ENCODE results near the gene OR2M4. TPM values are rescaled to one million over a fixed set of nuclear protein-coding genes. Genes with fewer than 3 reads are reported as not detected.
"Not testable (repeated sequence)": the region's sequence is repeated elsewhere in the genome, so short reads cannot be mapped to it uniquely, and the experiment has no call there.

Gene OR2M4
- total and polyA plus RNA-seq, 4 donors = not detected

- no peak for ATAC-seq (ENCODE audit: insufficient read depth, low FRiP score)
- WGBS, 2 donors = 68 to 73% methylated on average over 4 of the region's 4 CpGs
These were observed 37.0 kb downstream of the OR2M4 start for GRCh38 chr1:248268178-248268577.

GRCh38 chr1:248273225-248273624 lies 42.0 kb downstream of the OR2M4 start:
- WGBS, 2 donors = 96 to 97% methylated on average over 6 to 14 of the region's 16 CpGs
- H3K4me1 ChIP-seq (ENCODE audit: control insufficient read depth in 5 of 5, insufficient read depth in 5 of 5, low read length in 5 of 5); H3K9ac ChIP-seq (ENCODE audit: insufficient read depth in 1 of 2, low read length in 2 of 2); ATAC-seq (ENCODE audit: insufficient read depth, low FRiP score); H3K9me3 ChIP-seq (ENCODE audit: control insufficient read depth in 4 of 4, insufficient read depth in 3 of 4, low read length in 3 of 4); H3K4me3 ChIP-seq; H3K27ac ChIP-seq (ENCODE audit: low read depth in 1 of 2, low read length in 1 of 2); H3K36me3 ChIP-seq (ENCODE audit: control insufficient read depth in 4 of 4, insufficient read depth in 4 of 4, low read length in 4 of 4); H3K27me3 ChIP-seq (ENCODE audit: control insufficient read depth in 3 of 3, insufficient read depth in 3 of 3, low read length in 2 of 3); DNase-seq: not testable (repeated sequence)

More at GRCh38 chr1:248268178-248268577, 37.0 kb downstream of the OR2M4 start:
- no peak for DNase-seq
- H3K9ac ChIP-seq (ENCODE audit: insufficient read depth in 1 of 2, low read length in 2 of 2) = no peak overlapping the region
- H3K4me1 ChIP-seq (ENCODE audit: control insufficient read depth in 5 of 5, insufficient read depth in 5 of 5, low read length in 5 of 5) = no peaks in the 10 kb centered on the region
- no peak for TF ChIP-seq CTCF (IDR thresholded peaks at IDR 0.05; ENCODE audit: control extremely low read depth, extremely low read depth)
- H3K27ac ChIP-seq (ENCODE audit: low read depth in 1 of 2, low read length in 1 of 2) = no peak overlapping the region
- no peaks in the 10 kb centered on the region for H3K27me3 ChIP-seq (ENCODE audit: control insufficient read depth in 3 of 3, insufficient read depth in 3 of 3, low read length in 2 of 3)
- no peak overlapping the region for H3K4me3 ChIP-seq
- no peaks in the 10 kb centered on the region for H3K36me3 ChIP-seq (ENCODE audit: control insufficient read depth in 4 of 4, insufficient read depth in 4 of 4, low read length in 4 of 4)
- H3K9me3 ChIP-seq (ENCODE audit: control insufficient read depth in 4 of 4, insufficient read depth in 3 of 4, low read length in 3 of 4) = no peaks in the 10 kb centered on the region

GRCh38 chr1:248277876-248278275 lies 46.7 kb downstream of the OR2M4 start, which contains the start of gene OR2T33:
Gene OR2T33, minus strand, starts transcription at chr1:248277976. Its CDS starts 4,162 bp downstream, at chr1:248273814.
- Histone ChIP-seq H3K4me3 (no peak within 1 kb of the TSS), H3K9ac (ENCODE audit: insufficient read depth in 1 of 2, low read length in 2 of 2) (no peak within 1 kb of the TSS), H3K27me3 (ENCODE audit: control insufficient read depth in 3 of 3, insufficient read depth in 3 of 3, low read length in 2 of 3) (no peaks in the 10 kb centered on the region), H3K9me3 (ENCODE audit: control insufficient read depth in 4 of 4, insufficient read depth in 3 of 4, low read length in 3 of 4) (peaks cover 0 to 5% (median 0%) of the 10 kb centered on the region in 4 donors), H3K36me3 (ENCODE audit: control insufficient read depth in 4 of 4, insufficient read depth in 4 of 4, low read length in 4 of 4) (no peaks in the 10 kb centered on the region), H3K27ac (ENCODE audit: low read depth in 1 of 2, low read length in 1 of 2) (no peak within 1 kb of the TSS), H3K4me1 (ENCODE audit: control insufficient read depth in 5 of 5, insufficient read depth in 5 of 5, low read length in 5 of 5) (no peaks in the 10 kb centered on the region)
- no peak for ATAC-seq (ENCODE audit: insufficient read depth, low FRiP score)
- 45 to 56% methylated on average over 1 of the region's 1 CpG for WGBS, 2 donors
- DNase-seq = no peak
- no peak for TF ChIP-seq CTCF (IDR thresholded peaks at IDR 0.05; ENCODE audit: control extremely low read depth, extremely low read depth)

- DNase-seq (no peak), ATAC-seq (ENCODE audit: insufficient read depth, low FRiP score) (no peak)
- H3K36me3 ChIP-seq (ENCODE audit: control insufficient read depth in 4 of 4, insufficient read depth in 4 of 4, low read length in 4 of 4) = no peaks in the 10 kb centered on the region
- H3K27ac ChIP-seq (ENCODE audit: low read depth in 1 of 2, low read length in 1 of 2) = no peak overlapping the region
- no peak overlapping the region for H3K9ac ChIP-seq (ENCODE audit: insufficient read depth in 1 of 2, low read length in 2 of 2)
- TF ChIP-seq CTCF (IDR thresholded peaks at IDR 0.05; ENCODE audit: control extremely low read depth, extremely low read depth) = no peak
- H3K9me3 ChIP-seq (ENCODE audit: control insufficient read depth in 4 of 4, insufficient read depth in 3 of 4, low read length in 3 of 4) = no peaks in the 10 kb centered on the region
- no peaks in the 10 kb centered on the region for H3K4me1 ChIP-seq (ENCODE audit: control insufficient read depth in 5 of 5, insufficient read depth in 5 of 5, low read length in 5 of 5)
- WGBS, 2 donors = 19 to 34% methylated on average over 6 of the region's 6 CpGs
- no peaks in the 10 kb centered on the region for H3K27me3 ChIP-seq (ENCODE audit: control insufficient read depth in 3 of 3, insufficient read depth in 3 of 3, low read length in 2 of 3)
- no peak overlapping the region for H3K4me3 ChIP-seq
These were observed 57.2 kb downstream of the OR2M4 start for GRCh38 chr1:248288391-248288790.

Other genes with a start within 250 kb of the OR2M4 start
- not detected for gene OR2L5, start 217.8 kb upstream of the OR2M4 start, total RNA-seq
- not detected for gene OR2L5, start 217.8 kb upstream of the OR2M4 start, polyA plus RNA-seq
- under 1 TPM in 1 of 2 donors, not detected in 1; 0.09 TPM for gene OR2L2, start 201.3 kb upstream of the OR2M4 start, total RNA-seq
- gene OR2L2, start 201.3 kb upstream of the OR2M4 start, polyA plus RNA-seq = not detected
- not detected for gene OR2L3, start 184.6 kb upstream of the OR2M4 start, total RNA-seq
- gene OR2L3, start 184.6 kb upstream of the OR2M4 start, polyA plus RNA-seq = not detected
- gene OR2L13, start 136.2 kb upstream of the OR2M4 start, total RNA-seq = not detected
- under 1 TPM in 1 of 2 donors, not detected in 1; 0.03 TPM for gene OR2L13, start 136.2 kb upstream of the OR2M4 start, polyA plus RNA-seq
- gene OR2M5, start 86.3 kb upstream of the OR2M4 start, total RNA-seq = not detected
- gene OR2M5, start 86.3 kb upstream of the OR2M4 start, polyA plus RNA-seq = not detected
- not detected for gene OR2M2, start 56.6 kb upstream of the OR2M4 start, total RNA-seq
- gene OR2M2, start 56.6 kb upstream of the OR2M4 start, polyA plus RNA-seq = not detected
- gene OR2M3, start 34.2 kb upstream of the OR2M4 start, total RNA-seq = not detected
- gene OR2M3, start 34.2 kb upstream of the OR2M4 start, polyA plus RNA-seq = not detected
- not detected for gene OR2T33, start 46.6 kb downstream of the OR2M4 start, total RNA-seq
- not detected for gene OR2T33, start 46.6 kb downstream of the OR2M4 start, polyA plus RNA-seq
- not detected for gene OR2T12, start 72.0 kb downstream of the OR2M4 start, total RNA-seq
- gene OR2T12, start 72.0 kb downstream of the OR2M4 start, polyA plus RNA-seq = not detected
- not detected for gene OR2M7, start 93.2 kb downstream of the OR2M4 start, total RNA-seq
- not detected for gene OR2M7, start 93.2 kb downstream of the OR2M4 start, polyA plus RNA-seq
- not detected for gene OR14C36, start 117.4 kb downstream of the OR2M4 start, total RNA-seq
- not detected for gene OR14C36, start 117.4 kb downstream of the OR2M4 start, polyA plus RNA-seq
- gene OR2T4, start 130.2 kb downstream of the OR2M4 start, total RNA-seq = not detected
- gene OR2T4, start 130.2 kb downstream of the OR2M4 start, polyA plus RNA-seq = not detected
- not detected for gene OR2T6, start 144.3 kb downstream of the OR2M4 start, total RNA-seq
- gene OR2T6, start 144.3 kb downstream of the OR2M4 start, polyA plus RNA-seq = not detected
- not detected for gene OR2T1, start 171.6 kb downstream of the OR2M4 start, total RNA-seq
- not detected for gene OR2T1, start 171.6 kb downstream of the OR2M4 start, polyA plus RNA-seq
- gene OR2T2, start 214.2 kb downstream of the OR2M4 start, total RNA-seq = not detected
- gene OR2T2, start 214.2 kb downstream of the OR2M4 start, polyA plus RNA-seq = not detected
- not detected for gene OR2T3, start 241.9 kb downstream of the OR2M4 start, total RNA-seq
- not detected for gene OR2T3, start 241.9 kb downstream of the OR2M4 start, polyA plus RNA-seq